ENCODE results near the gene FAM78A.

GRCh38 chr9:131214876-131215275 lies 61.4 kb downstream of the FAM78A start:
- no peak for TF ChIP-seq CTCF (IDR thresholded peaks at IDR 0.05)
- no peak for TF ChIP-seq EZH2 (IDR thresholded peaks at IDR 0.05; ENCODE audit: borderline replicate concordance, insufficient read depth, low read depth, low read length, poor library complexity, severe bottlenecking)

Data from B cell (primary cell).